Stimulated activated CD8-positive, alpha-beta memory T cell treated with anti-CD3 and anti-CD28 coated beads, Interleukin-15, amount 100 ng/mL, for 1 hour (primary cell): ENCODE results near the gene TPSB2.
"Not testable (repeated sequence)": the region's sequence is repeated elsewhere in the genome, so short reads cannot be mapped to it uniquely, and the experiment has no call there.

Experiments used
- DNase-seq: peaks from one replicate; pipeline ENCODE4 v3.0.0-alpha.2; 2020; ENCODE audit warnings: low read depth

TPSB2 gene

GRCh38 chr16:1240436-1240835 is 10.5 kb upstream of the TPSB2 start, which contains the start of gene TPSAB1:
Gene TPSAB1, plus strand, starts transcription at chr16:1240705. Its CDS starts 234 bp downstream, at chr16:1240939.
- not testable (repeated sequence) for DNase-seq

- not testable (repeated sequence) for DNase-seq
Observed at GRCh38 chr16:1239575-1239974, 9.6 kb upstream of the TPSB2 start.

- DNase-seq = not testable (repeated sequence)
Observed at GRCh38 chr16:1238909-1239308, 8.9 kb upstream of the TPSB2 start.

- no peak for DNase-seq
Observed at GRCh38 chr16:1237990-1238389, 8.0 kb upstream of the TPSB2 start.

- DNase-seq = not testable (repeated sequence)
Observed at GRCh38 chr16:1236659-1237058, 6.7 kb upstream of the TPSB2 start.

- DNase-seq = not testable (repeated sequence)
Observed at GRCh38 chr16:1232049-1232748, 2.2 kb upstream of the TPSB2 start.

- DNase-seq = not testable (repeated sequence)
Observed at GRCh38 chr16:1231301-1231700, 1.3 kb upstream of the TPSB2 start.

- DNase-seq = not testable (repeated sequence)
Observed at GRCh38 chr16:1230471-1231212, 658 bp upstream of the TPSB2 start.

- DNase-seq = not testable (repeated sequence)
Observed at GRCh38 chr16:1229476-1229875, 508 bp downstream of the TPSB2 start.

- DNase-seq = not testable (repeated sequence)
Observed at GRCh38 chr16:1228227-1228626, 1.8 kb downstream of the TPSB2 start.

GRCh38 chr16:1226692-1227091 is 3.3 kb downstream of the TPSB2 start:
- not testable (repeated sequence) for DNase-seq

- DNase-seq = not testable (repeated sequence)
Observed at GRCh38 chr16:1225728-1226311, 4.2 kb downstream of the TPSB2 start.

- DNase-seq = no peak
Observed at GRCh38 chr16:1225051-1225451, 4.9 kb downstream of the TPSB2 start, which contains the start of gene TPSG1. Gene TPSG1, minus strand, starts transcription at chr16:1225268. Its CDS starts 16 bp downstream, at chr16:1225252.

GRCh38 chr16:1224558-1224957 is 5.4 kb downstream of the TPSB2 start:
- no peak for DNase-seq

GRCh38 chr16:1223355-1224214 is 6.4 kb downstream of the TPSB2 start:
- no peak for DNase-seq

- no peak for DNase-seq
Observed at GRCh38 chr16:1222553-1223354, 7.2 kb downstream of the TPSB2 start.

- no peak for DNase-seq
Observed at GRCh38 chr16:1221628-1222552, 8.1 kb downstream of the TPSB2 start.

GRCh38 chr16:1220841-1221627 is 8.9 kb downstream of the TPSB2 start:
- no peak for DNase-seq
